ENCODE data around the gene ERBB2. TPM values are rescaled to one million over a fixed set of nuclear protein-coding genes. Genes with fewer than 3 reads are reported as not detected.

ERBB2 gene
- total RNA-seq, 1 experiment from 2014 or later: 216 TPM

- DNase-seq: no peak
- WGBS (ENCODE audit: extremely low coverage, insufficient read length, low lambda C conversion rate): no CpG with 5 or more reads among the region's 11 CpGs
- no peak overlapping the region for H4K91ac ChIP-seq (ENCODE audit: insufficient read length, low read depth, low read length)
- H3K9me3 ChIP-seq (ENCODE audit: control insufficient read depth, low read depth, low read length): no peaks in the 10 kb centered on the region
- no peaks in the 10 kb centered on the region for H3K9me3 Mint-ChIP-seq
- H3K23me2 ChIP-seq (ENCODE audit: insufficient read length, low read depth, low read length, poor library complexity, severe bottlenecking): no peaks in the 10 kb centered on the region
- H2AK5ac ChIP-seq (ENCODE audit: insufficient read length, low read length): no peak overlapping the region
- no peak overlapping the region for H2BK15ac ChIP-seq (ENCODE audit: low read depth, low read length)
- no peak overlapping the region for H3K56ac ChIP-seq (ENCODE audit: insufficient read length, low read depth, low read length)
- no peak overlapping the region for H4K5ac ChIP-seq (ENCODE audit: insufficient read length, low read depth, low read length)
- no peak overlapping the region for H3T11ph ChIP-seq (ENCODE audit: low read length)
- H3K27me3 ChIP-seq (ENCODE audit: insufficient read depth, low read length): no peaks in the 10 kb centered on the region
- H2AFZ ChIP-seq (ENCODE audit: low read length): no peak overlapping the region
- no peak overlapping the region for H3K9ac ChIP-seq (ENCODE audit: extremely low read depth, insufficient read length, low read length)
- no peak overlapping the region for H3K4me3 Mint-ChIP-seq
- H3K27me3 Mint-ChIP-seq (ENCODE audit: low read depth): peaks cover 6% of the 10 kb centered on the region; the same call in 1 of the 2 replicates
- H3K4ac ChIP-seq (ENCODE audit: low read depth, low read length): no peak overlapping the region
- H3K4me2 ChIP-seq (ENCODE audit: insufficient read depth, insufficient read length, low read length): no peak overlapping the region
- no peak overlapping the region for H2BK120ac ChIP-seq (ENCODE audit: low read depth, low read length, poor library complexity, severe bottlenecking)
- no peak overlapping the region for H2BK12ac ChIP-seq (ENCODE audit: insufficient read length, low read depth, low read length)
- H2BK5ac ChIP-seq (ENCODE audit: insufficient read length, low read length): no peak overlapping the region
- H3K4me1 Mint-ChIP-seq: peaks cover 0 to 7% of the 10 kb centered on the region in 2 experiments; a peak in 2 of 4 replicates
- no peak overlapping the region for H4K8ac ChIP-seq (replicated peaks; ENCODE audit: insufficient read length, low read depth, low read length)
- H3K36me3 Mint-ChIP-seq (ENCODE audit: insufficient read depth in 1 of 3, low read depth in 3 of 3): no peaks in the 10 kb centered on the region
- H4K20me1 ChIP-seq (ENCODE audit: control insufficient read depth, insufficient read depth, insufficient read length): no peaks in the 10 kb centered on the region
- H2BK20ac ChIP-seq (ENCODE audit: low read depth, low read length, poor library complexity, severe bottlenecking): no peak overlapping the region
- no peaks in the 10 kb centered on the region for H3K79me1 ChIP-seq (ENCODE audit: insufficient read depth, low read depth, low read length, poor library complexity, severe bottlenecking)
- no peak for TF ChIP-seq CTCF (conservative IDR thresholded peaks at IDR 0.05)
- no peak overlapping the region for H3K18ac ChIP-seq (ENCODE audit: insufficient read length, low read depth, low read length)
- H3K27ac Mint-ChIP-seq: no peak overlapping the region
- H3K14ac ChIP-seq (ENCODE audit: insufficient read depth, low read length): no peak overlapping the region
- no peaks in the 10 kb centered on the region for H3K4me1 ChIP-seq (ENCODE audit: insufficient read depth, low read length)
- no peaks in the 10 kb centered on the region for H3K79me2 ChIP-seq (ENCODE audit: insufficient read depth, low read length)
- H3K23ac ChIP-seq (ENCODE audit: insufficient read length, low read depth, low read length): no peak overlapping the region
- no peak overlapping the region for H3K27ac ChIP-seq (ENCODE audit: insufficient read length, low read depth, low read length)
Observed at GRCh38 chr17:39777534-39778365, 77.9 kb downstream of the ERBB2 start.

Small RNA genes lying within 50 kb of the gene (microRNA-seq; reads per million reads assigned to microRNA genes)
- gene MIR4728 (ENCODE audit: borderline microRNAs expressed): 1.0 reads per million

Other genes with a start within 250 kb of the ERBB2 start
- 59.2 and 61.3 TPM in 2 replicates for gene MED1, start 248.8 kb upstream of the ERBB2 start, total RNA-seq (2021)
- gene CDK12, start 238.6 kb upstream of the ERBB2 start, total RNA-seq (2021): 87.6 and 87.9 TPM in 2 replicates
- gene NEUROD2, start 92.1 kb upstream of the ERBB2 start, total RNA-seq (2021): not detected in 2 replicates
- 14.7 and 15.5 TPM in 2 replicates for gene PPP1R1B, start 73.1 kb upstream of the ERBB2 start, total RNA-seq (2021)
- 48.2 and 51.3 TPM in 2 replicates for gene STARD3, start 62.9 kb upstream of the ERBB2 start, total RNA-seq (2021)
- gene TCAP, start 34.7 kb upstream of the ERBB2 start, total RNA-seq (2021): 2.1 and 2.5 TPM in 2 replicates
- 2.1 and 2.3 TPM in 2 replicates for gene PNMT, start 31.6 kb upstream of the ERBB2 start, total RNA-seq (2021)
- gene PGAP3, start 12.0 kb upstream of the ERBB2 start, total RNA-seq (2021): 29.0 and 30.2 TPM in 2 replicates
- gene MIEN1, start 30.5 kb downstream of the ERBB2 start, total RNA-seq (2021): 45.2 and 50.8 TPM in 2 replicates
- gene GRB7, start 37.9 kb downstream of the ERBB2 start, total RNA-seq (2021): 50.6 and 55.0 TPM in 2 replicates
- 0.22 and 0.31 TPM in 2 replicates for gene IKZF3, start 164.2 kb downstream of the ERBB2 start, total RNA-seq (2021)
- gene ZPBP2, start 168.1 kb downstream of the ERBB2 start, total RNA-seq (2021): not detected in 2 replicates
- gene GSDMB, start 218.6 kb downstream of the ERBB2 start, total RNA-seq (2021): 6.6 and 8.5 TPM in 2 replicates
- 58.6 and 63.3 TPM in 2 replicates for gene ORMDL3, start 227.5 kb downstream of the ERBB2 start, total RNA-seq (2021)
- not detected in 2 replicates for gene LRRC3C, start 227.7 kb downstream of the ERBB2 start, total RNA-seq (2021)